GM12878 (cell line): ENCODE results near the gene USP51. TPM values are rescaled to one million over a fixed set of nuclear protein-coding genes. Genes with fewer than 3 reads are reported as not detected.
"Not testable (repeated sequence)": the region's sequence is repeated elsewhere in the genome, so short reads cannot be mapped to it uniquely, and the experiment has no call there.

Source experiments
- ATAC-seq: fragments of 200-7000 bp; cut with Tn5 transposase; 3 replicates; pipeline ENCODE4 v1.9.1; 2020; ENCODE audit warnings: mild to moderate bottlenecking, moderate library complexity
- BruUV-seq: library from RNA; stranded (reverse); fragments of 400-500 nt; replicated peaks from 2 replicates; lab custom pipeline; 2021; lab: Mats Ljungman, UMichigan
- CTCF ChIA-PET: fragments of 300-600 bp; sonication (Branson Sonifier 250); formaldehyde crosslinking; extraction: SDS; loops from one replicate; lab custom pipeline; 2021; ENCODE audit warnings: inconsistent platforms; lab: Yijun Ruan, JAX
- POLR2A ChIA-PET: fragments of 350-600 bp; formaldehyde crosslinking; extraction: SDS; loops from one replicate; lab custom pipeline; 2021; ENCODE audit warnings: inconsistent platforms; lab: Charles Lee
- RAD21 ChIA-PET: fragments of 300-600 bp; sonication (Branson Sonifier 250); formaldehyde crosslinking; loops from one replicate; lab custom pipeline; 2023; ENCODE audit warnings: antibody characterized with exemption; ENCODE audit not compliant: unreplicated experiment; lab: Charles Lee
- SMC1A ChIA-PET: fragments of 300-600 bp; sonication (Branson Sonifier 250); formaldehyde crosslinking; loops from one replicate; lab custom pipeline; 2023; ENCODE audit not compliant: unreplicated experiment, uncharacterized antibody; lab: Charles Lee
- DNase-seq: peaks from one replicate; pipeline ENCODE4 v3.0.0-alpha.2; 2011; ENCODE audit warnings: low read depth, low spot score
- FAIRE-seq: peaks from 3 replicates; lab custom pipeline; 2011; peaks lifted over from hg19 to GRCh38; lab: Jason Lieb, UNC
- H2AFZ ChIP-seq: 2 replicates; pipeline ENCODE4 v1.6.0; 2011; ENCODE audit warnings: low read depth, low read length, control low read depth; ENCODE audit not compliant: control insufficient read depth
- H3K27ac ChIP-seq: 2 replicates; pipeline ENCODE4 v1.5.1; 2011; ENCODE audit warnings: control low read depth; ENCODE audit not compliant: control insufficient read depth, insufficient read depth
- H3K27me3 ChIP-seq, 2 experiments: replicated peaks in 1 of 2; 2 replicates each; pipeline versions ENCODE4 v1.6.0 to v1.6.1; 2011; ENCODE audit warnings: low read length in 1 of 2; ENCODE audit not compliant: control insufficient read depth in 2 of 2, insufficient read depth in 2 of 2
- H3K36me3 ChIP-seq, 2 experiments: 2 replicates each; pipeline ENCODE4 v1.5.1; 2011; ENCODE audit warnings: low read length in 1 of 2; ENCODE audit not compliant: control insufficient read depth in 2 of 2, insufficient read depth in 2 of 2
- H3K4me1 ChIP-seq: 2 replicates; pipeline ENCODE4 v1.6.1; 2011; ENCODE audit warnings: mild to moderate bottlenecking, low read length, moderate library complexity, mixed read lengths; ENCODE audit not compliant: control insufficient read depth, insufficient read depth
- H3K4me2 ChIP-seq: 2 replicates; pipeline ENCODE4 v1.6.0; 2011; ENCODE audit warnings: control low read depth; ENCODE audit not compliant: control insufficient read depth, insufficient read depth
- H3K4me3 ChIP-seq: fragments of 200-600 bp; sonication (generic); 2 replicates; pipeline ENCODE4 v1.5.1; 2016
- H3K79me2 ChIP-seq: 2 replicates; pipeline ENCODE4 v1.6.0; 2011; ENCODE audit warnings: low read length; ENCODE audit not compliant: control insufficient read depth, insufficient read depth
- H3K9ac ChIP-seq: 2 replicates; pipeline ENCODE4 v1.8.0; 2011; ENCODE audit warnings: low read length, control low read depth, mixed read lengths; ENCODE audit not compliant: control insufficient read depth, insufficient read depth
- H3K9me3 ChIP-seq: replicated peaks from 3 replicates; pipeline ENCODE4 v1.5.1; 2011; ENCODE audit warnings: mild to moderate bottlenecking, low read length; ENCODE audit not compliant: control insufficient read depth, insufficient read depth
- H4K20me1 ChIP-seq: 2 replicates; pipeline ENCODE4 v1.6.0; 2011; ENCODE audit not compliant: control insufficient read depth, insufficient read depth
- WGBS: methylation state at CpG from one replicate; pipeline ENCODE4 v1.1.6; 2016; ENCODE audit warnings: low lambda C conversion rate; ENCODE audit not compliant: insufficient replicate concordance, insufficient coverage; ENCODE audit errors: missing lambda C conversion rate; 5-methylcytosine and 5-hydroxymethylcytosine counted together
- in situ Hi-C: fragments of 300-500 bp; cut with MboI; formaldehyde crosslinking; loops from 9 replicates; pipeline ENCODE4 v1.14.3; 2018; ENCODE audit warnings: mixed read lengths
- intact Hi-C: fragments of 100-400 bp; cut with micrococcal nuclease; formaldehyde crosslinking; loops from one replicate; pipeline ENCODE4 v1.14.2; 2022; ENCODE audit not compliant: unreplicated experiment
- polyA plus RNA-seq, 11 experiments: library from polyadenylated mRNA; depleted of rRNA in 4 of 11; unstranded in 6 of 11; stranded (reverse) in 5 of 11; fragments of >200 nt; fragmentation: Nextera tagmentation in 4 of 11; fragmentation: Illumina TruSeq in 1 of 11; extraction: Ambion mirVana in 4 of 11; extraction: Trizol in 1 of 11; gene quantifications; 1 replicate in 1 of 11; 2 replicates in 10 of 11; pipeline versions ENCODE4 v1.2.1 to v1.2.3, GENCODE V29; 2011 to 2016; ENCODE audit warnings: inconsistent platforms in 2 of 11, missing spikeins in 2 of 11, low read depth in 1 of 11
- total RNA-seq, 4 experiments: library from RNA; depleted of rRNA in 3 of 4; stranded (reverse); fragments of >200 nt in 3 of 4; fragmentation: Illumina TruSeq in 1 of 4; extraction: Trizol in 1 of 4; gene quantifications; 2 replicates each; pipeline versions ENCODE4 v1.2.1 to v1.2.3, GENCODE V29; 2013 to 2021

USP51 gene
- total and polyA plus RNA-seq, 10 of the 15 experiments (the other 5 are each of a cell fraction or from before 2014, with no cell fraction given): 0.52 to 1.7 (median 1.2) TPM

- RAD21 ChIA-PET, DNase-seq, ATAC-seq, H3K27ac ChIP-seq, H3K27me3 ChIP-seq, in situ Hi-C loops, FAIRE-seq, intact Hi-C loops, H4K20me1 ChIP-seq, H3K4me1 ChIP-seq, SMC1A ChIA-PET, POLR2A ChIA-PET, H2AFZ ChIP-seq, H3K36me3 ChIP-seq, H3K9ac ChIP-seq, BruUV-seq, H3K79me2 ChIP-seq, H3K4me3 ChIP-seq, H3K9me3 ChIP-seq, CTCF ChIA-PET, H3K4me2 ChIP-seq: not testable (repeated sequence)
- no CpG with 5 or more reads among the region's 5 CpGs for WGBS
Observed at GRCh38 chrX:55465108-55465507, 24.5 kb downstream of the USP51 start.

- not testable (repeated sequence) for BruUV-seq
- WGBS: no CpG with 5 or more reads among the region's 5 CpGs
Observed at GRCh38 chrX:55464050-55464449, 25.6 kb downstream of the USP51 start.

GRCh38 chrX:55459926-55460325, 29.7 kb downstream of the USP51 start:
- H3K9ac ChIP-seq, DNase-seq, H3K4me3 ChIP-seq, in situ Hi-C loops, H3K4me2 ChIP-seq, ATAC-seq, H4K20me1 ChIP-seq, H3K9me3 ChIP-seq, H3K79me2 ChIP-seq, H3K4me1 ChIP-seq, H2AFZ ChIP-seq, H3K36me3 ChIP-seq, SMC1A ChIA-PET, FAIRE-seq, H3K27ac ChIP-seq, RAD21 ChIA-PET, POLR2A ChIA-PET, intact Hi-C loops, CTCF ChIA-PET, H3K27me3 ChIP-seq, BruUV-seq: not testable (repeated sequence)
- no CpG with 5 or more reads among the region's 4 CpGs for WGBS

More at GRCh38 chrX:55464050-55464449, 25.6 kb downstream of the USP51 start:
- H3K79me2 ChIP-seq, H3K9ac ChIP-seq, H2AFZ ChIP-seq, FAIRE-seq, intact Hi-C loops, POLR2A ChIA-PET, H3K27ac ChIP-seq, H4K20me1 ChIP-seq, RAD21 ChIA-PET, DNase-seq, in situ Hi-C loops, H3K36me3 ChIP-seq, H3K27me3 ChIP-seq, H3K9me3 ChIP-seq, CTCF ChIA-PET, SMC1A ChIA-PET, H3K4me3 ChIP-seq, H3K4me1 ChIP-seq, H3K4me2 ChIP-seq: not testable (repeated sequence)
- ATAC-seq: peak; percentile 66

- H3K9ac ChIP-seq, FAIRE-seq, POLR2A ChIA-PET, SMC1A ChIA-PET, in situ Hi-C loops, H3K79me2 ChIP-seq, H3K4me1 ChIP-seq, CTCF ChIA-PET, H2AFZ ChIP-seq, H3K4me3 ChIP-seq, H3K27me3 ChIP-seq, H3K9me3 ChIP-seq, RAD21 ChIA-PET, BruUV-seq, H4K20me1 ChIP-seq, intact Hi-C loops, DNase-seq, H3K27ac ChIP-seq, H3K4me2 ChIP-seq, ATAC-seq, H3K36me3 ChIP-seq: not testable (repeated sequence)
- no CpG with 5 or more reads among the region's 5 CpGs for WGBS
Observed at GRCh38 chrX:55459426-55459825, 30.2 kb downstream of the USP51 start.
